Astrocyte of the cerebellum (primary cell): ENCODE results near the gene AP3B2.

ENCODE experiments used
- DNase-seq: peaks from one replicate; pipeline ENCODE4 v3.0.0-alpha.2; 2011; ENCODE audit warnings: low read depth
- H3K4me3 ChIP-seq: 2 replicates; pipeline ENCODE4 v1.5.1; 2011; ENCODE audit warnings: mild to moderate bottlenecking, low read depth, low read length, moderate library complexity
- in situ Hi-C: cut with HindIII; loops from 2 replicates; pipeline ENCODE4 v1.10.0; 2017; ENCODE audit warnings: low sequenced_read_pairs
- TF ChIP-seq, protein P1 (sequence below): IDR thresholded peaks from 2 replicates; pipeline ENCODE4 v1.5.1; 2012; ENCODE audit warnings: low read length, low read depth, moderate library complexity, mild to moderate bottlenecking; ENCODE audit errors: missing control alignments

Gene AP3B2

DNA sequence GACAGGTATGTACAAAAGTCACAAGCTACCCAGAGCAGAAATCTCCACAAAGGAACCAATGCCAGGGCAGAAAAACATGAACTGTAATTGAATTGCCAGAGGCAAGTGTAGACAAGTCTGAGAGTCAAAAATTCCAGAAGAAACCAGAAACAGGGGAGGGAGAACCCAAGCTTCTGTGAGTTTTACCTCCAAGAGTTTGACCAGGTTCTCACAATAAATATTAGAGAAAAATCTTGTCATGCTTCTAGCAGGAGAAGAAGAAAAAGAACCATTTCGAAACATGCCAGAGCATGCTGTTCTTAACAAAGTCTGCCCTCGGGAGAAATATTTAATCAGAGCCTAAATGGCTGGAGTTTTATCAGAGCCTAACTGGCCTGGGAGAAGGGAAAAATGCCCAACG lies 32.5 kb upstream of the AP3B2 start:
- no peak for DNase-seq
- no peak overlapping the region for H3K4me3 ChIP-seq
- in situ Hi-C loops, result no loop called here
- TF ChIP-seq, protein P1, sequence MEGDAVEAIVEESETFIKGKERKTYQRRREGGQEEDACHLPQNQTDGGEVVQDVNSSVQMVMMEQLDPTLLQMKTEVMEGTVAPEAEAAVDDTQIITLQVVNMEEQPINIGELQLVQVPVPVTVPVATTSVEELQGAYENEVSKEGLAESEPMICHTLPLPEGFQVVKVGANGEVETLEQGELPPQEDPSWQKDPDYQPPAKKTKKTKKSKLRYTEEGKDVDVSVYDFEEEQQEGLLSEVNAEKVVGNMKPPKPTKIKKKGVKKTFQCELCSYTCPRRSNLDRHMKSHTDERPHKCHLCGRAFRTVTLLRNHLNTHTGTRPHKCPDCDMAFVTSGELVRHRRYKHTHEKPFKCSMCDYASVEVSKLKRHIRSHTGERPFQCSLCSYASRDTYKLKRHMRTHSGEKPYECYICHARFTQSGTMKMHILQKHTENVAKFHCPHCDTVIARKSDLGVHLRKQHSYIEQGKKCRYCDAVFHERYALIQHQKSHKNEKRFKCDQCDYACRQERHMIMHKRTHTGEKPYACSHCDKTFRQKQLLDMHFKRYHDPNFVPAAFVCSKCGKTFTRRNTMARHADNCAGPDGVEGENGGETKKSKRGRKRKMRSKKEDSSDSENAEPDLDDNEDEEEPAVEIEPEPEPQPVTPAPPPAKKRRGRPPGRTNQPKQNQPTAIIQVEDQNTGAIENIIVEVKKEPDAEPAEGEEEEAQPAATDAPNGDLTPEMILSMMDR, result no peak

DNA sequence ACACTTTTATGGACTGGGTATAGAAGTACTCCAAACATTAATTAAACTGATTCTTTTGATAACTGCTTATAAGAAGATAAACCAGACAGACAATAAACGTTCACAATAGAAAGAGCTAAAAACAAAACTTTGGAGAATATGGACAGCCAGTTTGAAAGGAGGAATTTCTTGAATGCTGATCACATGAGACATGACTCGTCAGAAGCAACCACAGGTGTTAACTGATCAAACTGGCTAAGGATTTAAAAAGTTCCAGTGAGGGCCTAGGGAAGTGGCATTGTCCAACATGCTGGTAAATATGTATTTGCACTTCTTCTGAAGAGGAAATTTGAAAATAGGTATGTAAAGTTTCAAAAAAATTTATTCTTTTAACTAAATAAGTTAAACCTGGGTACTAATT lies 29.4 kb upstream of the AP3B2 start:
- in situ Hi-C loops, result no loop called here
- no peak for DNase-seq
- no peak overlapping the region for H3K4me3 ChIP-seq

DNA sequence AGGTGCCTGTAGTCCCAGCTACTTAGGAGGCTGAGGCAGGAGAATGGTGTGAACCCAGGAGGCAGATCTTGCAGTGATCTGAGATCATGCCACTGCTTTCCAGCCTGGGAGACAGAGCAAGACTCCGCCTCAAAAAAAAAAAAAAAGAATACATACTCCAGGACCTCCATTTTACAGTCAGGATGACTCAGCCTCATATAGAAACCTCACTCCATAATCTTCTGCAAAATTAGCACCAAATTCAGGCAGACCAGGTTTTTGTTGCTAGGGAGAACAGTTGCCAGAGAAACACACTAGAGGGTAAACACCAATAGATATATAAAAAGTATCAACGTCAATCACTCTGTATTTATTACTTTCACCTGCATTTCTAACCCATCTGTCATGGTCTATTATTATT lies 28.3 kb upstream of the AP3B2 start:
- H3K4me3 ChIP-seq, result no peak overlapping the region
- no peak for DNase-seq
- TF ChIP-seq, protein P1, result no peak
- in situ Hi-C loops, result no loop called here

More for the DNA sequence above, 29.4 kb upstream of the AP3B2 start:
- TF ChIP-seq, protein P1, result no peak

- no peak overlapping the region for H3K4me3 ChIP-seq
- in situ Hi-C loops, result no loop called here
- no peak for DNase-seq
- TF ChIP-seq, protein P1, result no peak
Observed at GRCh38 chr15:82731527-82731926, 21.9 kb upstream of the AP3B2 start.

DNA sequence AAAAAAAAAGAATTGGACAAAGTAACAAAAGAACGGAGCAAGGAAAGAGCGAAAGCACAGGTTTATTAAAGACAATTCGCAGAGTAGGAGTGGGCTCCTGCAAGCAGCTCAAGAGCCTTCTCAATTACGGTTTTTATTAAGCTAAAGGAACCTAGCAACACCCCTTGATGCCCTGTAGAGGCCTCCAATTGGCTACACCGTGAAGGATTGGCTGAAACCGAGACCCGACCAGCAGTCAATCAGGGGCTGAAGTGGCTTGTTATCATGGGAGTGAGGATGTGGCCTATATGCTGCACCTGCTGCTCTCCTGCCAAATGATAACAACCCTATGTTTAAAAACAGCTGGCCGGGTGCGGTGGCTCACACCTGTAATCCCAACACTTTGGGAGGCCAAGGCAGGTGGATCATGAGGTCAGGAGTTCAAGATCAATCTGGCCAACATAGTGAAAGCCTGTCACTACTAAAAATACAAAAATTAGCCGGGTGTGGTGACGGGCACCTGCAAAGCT lies 20.4 kb upstream of the AP3B2 start:
- no peak for DNase-seq
- TF ChIP-seq, protein P1, result no peak
- H3K4me3 ChIP-seq, result no peak overlapping the region
- in situ Hi-C loops, result no loop called here

DNA sequence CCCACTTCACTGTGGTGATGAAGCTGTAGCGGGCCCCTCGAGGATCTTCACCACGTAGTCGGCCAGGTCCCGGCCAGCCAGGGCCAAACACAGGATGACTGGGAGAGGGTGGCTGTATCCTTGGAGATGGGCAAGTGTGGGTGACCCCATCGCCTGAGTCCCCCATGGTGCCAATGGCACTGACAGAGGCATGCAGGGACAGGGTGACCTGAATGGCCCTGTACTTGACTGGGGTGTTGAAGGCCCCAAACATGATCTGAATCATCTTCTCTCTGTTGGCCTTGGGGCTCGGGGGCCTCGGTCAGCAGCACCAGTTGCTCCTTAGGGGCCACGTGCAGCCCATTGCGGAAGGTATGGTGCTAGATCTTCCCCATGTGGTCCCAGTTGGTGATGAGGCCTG lies 17.1 kb upstream of the AP3B2 start:
- in situ Hi-C loops, result no loop called here

More for the DNA sequence above, 17.1 kb upstream of the AP3B2 start:
- TF ChIP-seq, protein P1, result no peak
- no peak for DNase-seq
- no peak overlapping the region for H3K4me3 ChIP-seq
